NCI-H1694 (cell line): ENCODE data around the gene FBXO44.
A peak's percentile ranks its signal among the peaks of the same experiment; 100 is the strongest.

Source experiments
- DNase-seq: peaks from one replicate; lab custom pipeline; 2025; lab: John Stamatoyannopoulos, UW

FBXO44 gene

DNA sequence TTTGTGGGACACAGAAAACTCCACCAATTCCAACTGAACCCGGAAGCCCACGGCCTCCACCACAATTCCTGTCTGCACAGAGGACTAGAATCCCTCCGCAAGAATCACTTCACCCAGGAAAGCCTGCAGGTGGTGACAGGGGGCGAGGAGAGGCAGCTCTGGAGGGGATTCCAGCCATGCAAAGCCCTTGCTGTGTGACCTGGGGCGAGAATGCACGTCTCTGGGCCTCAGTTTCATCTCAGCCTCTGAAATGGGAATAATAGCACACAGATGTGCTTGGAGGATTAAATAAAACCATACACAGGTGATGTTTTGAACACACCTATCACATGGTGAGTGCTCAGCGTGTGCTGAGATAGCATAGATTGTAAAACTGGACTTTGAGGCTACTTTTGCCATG lies 14.6 kb upstream of the FBXO44 start:
- DNase-seq, result no peak

DNA sequence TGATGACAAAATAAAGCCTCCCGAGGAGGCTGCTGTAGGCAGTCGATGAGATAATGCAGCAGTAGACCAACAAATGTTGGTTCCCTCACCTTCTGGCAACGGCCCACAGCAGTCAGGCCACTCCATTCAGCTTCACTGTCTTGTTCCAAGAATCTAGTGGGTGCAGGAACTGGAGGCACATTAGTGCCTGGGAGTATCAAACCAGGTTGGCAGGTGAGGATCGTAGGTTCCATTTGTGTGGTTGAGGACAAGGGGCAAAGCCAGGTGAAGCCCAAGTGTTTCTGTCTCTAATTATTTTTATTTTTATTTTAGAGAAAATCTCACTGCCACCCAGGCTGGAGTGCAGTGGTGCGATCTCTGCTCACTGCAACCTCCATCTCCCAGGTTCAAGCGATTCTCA lies 13.7 kb upstream of the FBXO44 start:
- DNase-seq, result no peak

DNA sequence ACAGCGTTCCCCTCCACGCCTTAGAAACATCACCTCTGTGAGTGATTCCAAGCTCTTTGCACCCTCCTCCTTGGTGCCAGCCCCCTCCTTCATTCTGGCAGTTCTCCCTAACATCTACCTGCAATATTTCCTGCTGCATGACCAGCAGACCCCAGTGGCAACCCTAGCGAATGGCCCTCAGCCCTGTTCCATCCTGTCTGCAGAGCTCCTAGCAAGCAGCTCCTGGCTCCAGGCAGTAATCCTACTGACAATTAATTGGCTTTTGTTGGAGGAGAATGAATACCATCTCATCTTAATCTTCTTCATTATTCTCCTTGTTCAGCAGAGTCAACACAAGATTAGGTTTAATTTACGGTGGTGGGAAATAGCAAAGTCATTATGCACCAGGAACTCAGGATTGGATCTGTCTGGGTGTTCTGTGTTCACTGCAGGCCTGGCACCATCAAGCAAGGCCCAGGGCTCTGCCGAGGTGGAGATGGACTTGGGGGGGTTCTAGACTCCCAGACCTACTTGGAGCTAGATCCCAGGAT lies 12.8 kb upstream of the FBXO44 start:
- DNase-seq, result no peak

DNA sequence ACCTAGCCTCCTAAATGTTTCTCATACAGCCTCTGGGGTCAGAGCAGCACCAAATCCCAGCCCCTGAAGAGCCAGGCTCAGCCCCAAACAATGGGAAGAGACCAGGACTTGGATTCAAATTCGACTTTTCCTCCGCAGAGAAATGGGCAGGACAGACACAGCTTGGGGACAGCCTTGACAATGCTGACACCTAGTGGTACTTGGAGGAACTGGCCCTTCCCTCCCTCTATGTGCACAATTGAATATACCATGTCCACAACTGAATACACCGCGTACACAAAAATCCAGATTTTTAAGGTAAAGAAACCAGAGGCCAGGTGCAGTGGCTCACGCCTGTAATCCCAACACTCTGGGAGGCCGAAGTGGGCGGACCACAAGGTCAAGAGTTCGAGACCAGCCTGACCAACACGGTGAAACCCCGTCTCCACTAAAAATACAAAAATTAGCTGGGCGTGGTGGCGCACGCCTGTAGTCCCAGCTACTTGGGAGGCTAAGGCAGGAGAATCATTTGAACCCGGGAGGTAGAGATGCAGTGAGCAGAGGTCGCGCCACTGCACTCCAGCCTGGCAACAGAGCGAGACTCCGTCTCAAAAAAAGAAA lies 12.2 kb upstream of the FBXO44 start:
- peak; percentile 62 for DNase-seq

DNA sequence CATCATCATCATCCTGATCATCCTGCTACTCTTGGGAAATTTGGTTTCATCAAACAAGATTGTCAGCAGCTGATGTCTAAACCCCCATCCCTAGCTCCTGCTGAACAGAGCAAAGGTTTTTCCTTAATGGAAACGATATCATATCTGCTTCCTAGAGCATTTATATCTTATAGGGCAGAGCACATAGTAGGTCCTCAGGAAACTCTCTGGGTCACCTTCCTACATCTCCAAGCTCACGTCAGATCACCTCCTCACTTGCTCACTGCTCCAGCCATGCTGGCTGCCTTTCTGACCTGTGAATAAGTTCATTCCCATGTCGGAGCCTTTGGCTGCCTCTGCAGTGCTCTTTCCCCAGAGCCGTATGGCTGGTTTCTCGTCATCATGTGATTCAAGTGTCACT lies 10.9 kb upstream of the FBXO44 start:
- DNase-seq, result no peak

DNA sequence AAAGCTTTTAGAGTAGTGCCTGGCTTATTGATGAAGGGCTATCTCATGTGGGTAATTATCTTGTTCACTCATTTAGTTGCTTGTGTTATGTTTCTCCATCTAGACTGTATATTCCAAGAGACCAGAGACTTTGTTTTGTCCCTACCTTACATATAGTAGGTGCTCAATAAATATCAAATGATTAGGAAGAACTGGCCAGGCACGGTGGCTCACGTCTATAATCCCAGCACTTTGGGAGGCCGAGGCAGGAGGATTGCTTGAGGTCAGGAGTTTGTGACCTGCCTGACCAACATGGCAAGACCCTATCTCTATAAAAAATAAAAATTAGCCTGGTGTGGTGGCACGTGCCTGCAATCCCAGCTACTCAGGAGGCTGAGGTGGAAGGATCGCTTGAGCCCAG lies 9.4 kb upstream of the FBXO44 start:
- DNase-seq, result no peak

DNA sequence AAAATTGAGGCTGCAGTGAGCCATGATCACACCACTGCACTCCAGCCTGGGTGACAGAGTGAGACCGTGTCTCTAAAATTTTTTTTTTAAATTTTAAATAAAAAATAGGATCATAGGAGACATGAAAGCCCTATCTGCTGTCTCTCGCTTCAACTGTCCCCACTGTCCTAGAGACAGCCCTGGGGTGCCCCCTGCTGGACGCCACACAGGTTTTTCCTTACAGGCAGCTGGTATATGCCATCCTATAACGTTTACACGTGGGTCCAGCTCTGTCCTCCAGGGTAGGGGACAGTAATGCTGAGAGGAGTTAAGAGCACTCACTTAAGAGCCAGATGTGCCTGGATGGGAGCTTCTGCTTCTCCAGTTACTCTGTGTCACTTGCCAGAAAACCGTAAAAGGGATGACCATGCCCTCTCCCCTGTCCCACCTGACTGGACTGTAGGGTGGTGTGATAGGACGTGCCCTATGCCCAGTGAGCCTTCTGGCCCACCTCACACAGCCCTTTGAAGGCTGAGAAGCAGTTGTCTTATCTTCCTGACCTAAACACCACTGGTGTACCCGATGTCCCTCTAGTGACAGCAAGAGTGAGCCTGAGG lies 8.9 kb upstream of the FBXO44 start:
- peak; percentile 65 for DNase-seq

DNA sequence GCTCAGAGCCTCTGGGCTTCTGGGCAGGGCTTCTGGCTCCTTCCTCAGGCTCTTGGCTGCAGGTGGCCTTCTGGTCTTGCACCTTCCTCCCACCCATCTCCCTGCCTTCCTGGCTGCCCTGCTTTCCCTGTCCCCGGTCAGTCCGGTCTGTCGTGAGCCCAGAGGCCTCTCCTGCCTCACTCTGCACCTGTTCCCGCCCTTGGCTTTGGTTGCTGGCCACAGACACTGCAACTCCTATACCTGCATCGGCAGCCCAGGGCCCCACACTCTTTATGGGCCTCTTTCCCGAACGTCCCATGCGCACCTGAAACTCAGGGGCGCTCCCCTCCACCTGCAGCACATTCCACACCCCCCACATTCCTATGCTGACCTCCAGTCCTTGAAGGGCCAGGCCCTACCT lies 8.4 kb upstream of the FBXO44 start:
- DNase-seq, result no peak

DNA sequence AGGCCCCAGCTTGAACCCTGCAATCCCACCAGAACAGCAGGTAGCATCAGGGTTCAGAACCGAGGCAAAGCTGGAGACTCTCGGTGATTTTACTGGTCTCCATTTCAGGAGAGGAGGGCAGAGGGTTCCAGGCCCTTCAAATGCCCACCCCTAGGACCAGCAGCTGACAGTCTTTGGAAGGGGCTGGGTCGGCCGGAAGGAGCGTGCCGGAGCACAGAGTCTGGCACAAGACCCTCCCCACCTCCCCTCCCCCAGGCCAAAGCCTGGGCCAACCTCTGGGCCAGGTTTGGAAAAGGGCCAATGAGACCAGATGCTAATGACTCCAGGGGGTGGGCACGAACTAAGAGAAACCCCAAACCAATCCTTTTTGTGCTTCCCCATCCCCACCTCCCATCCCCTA lies 7.3 kb upstream of the FBXO44 start:
- DNase-seq, result no peak

DNA sequence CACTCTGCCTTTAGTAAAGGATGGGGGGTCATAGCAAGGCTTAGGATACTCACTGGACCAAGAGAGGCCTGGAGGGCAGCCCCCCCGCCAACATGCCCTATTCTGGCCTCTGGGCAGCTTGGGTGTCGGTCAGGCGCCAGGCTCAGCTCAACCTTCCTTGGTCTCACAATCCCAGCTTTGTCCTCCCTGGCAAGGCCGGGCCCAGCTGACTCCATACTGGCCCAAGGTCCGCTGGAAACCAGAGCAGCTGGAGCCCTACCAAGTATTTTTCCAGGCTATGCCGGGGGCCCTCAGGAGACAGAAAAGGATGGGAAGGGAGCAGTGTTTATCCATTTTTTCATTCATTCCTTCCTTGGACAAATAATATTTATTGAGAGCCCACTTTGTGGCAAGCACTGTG lies 6.6 kb upstream of the FBXO44 start:
- DNase-seq, result no peak

DNA sequence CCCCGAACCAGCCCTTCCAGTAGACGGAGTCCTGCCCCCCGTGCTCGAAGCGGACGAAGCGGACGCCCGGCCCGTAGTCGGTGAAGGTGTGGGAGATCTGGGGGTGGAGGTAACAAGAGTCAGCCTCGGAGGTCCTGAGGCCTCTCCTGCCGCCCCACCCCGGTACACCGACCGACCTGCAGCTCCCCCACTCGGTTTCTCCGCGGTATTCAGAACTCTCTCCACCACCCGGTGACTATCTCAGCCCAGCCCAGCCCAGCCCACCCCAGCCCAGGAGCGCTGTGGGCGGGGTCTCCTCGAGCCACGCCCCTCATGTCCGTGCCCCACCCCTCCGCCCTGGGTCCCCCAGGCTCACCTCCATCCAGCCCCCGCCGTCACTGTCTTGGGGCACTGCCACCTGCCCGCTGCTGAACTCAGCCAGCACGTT lies 5.9 kb upstream of the FBXO44 start:
- no peak for DNase-seq

DNA sequence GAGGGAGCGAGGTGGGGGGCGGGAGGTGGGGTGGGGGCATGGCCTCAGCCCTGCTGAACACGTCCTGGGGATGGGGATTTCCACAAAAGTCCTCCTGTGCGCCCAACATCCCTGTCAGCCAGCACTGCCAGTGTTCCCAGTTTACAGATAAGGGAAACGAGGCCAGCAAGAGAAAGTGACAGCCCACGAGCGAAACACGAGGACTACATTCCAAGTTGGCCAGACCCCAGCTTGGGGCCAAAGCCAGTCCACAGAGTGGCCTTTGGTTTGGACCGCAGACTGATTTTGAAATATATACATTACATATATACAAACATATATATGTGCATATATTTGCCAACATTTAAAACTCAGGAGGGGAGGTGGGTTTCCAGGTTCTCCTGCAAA lies 5.4 kb upstream of the FBXO44 start:
- no peak for DNase-seq

DNA sequence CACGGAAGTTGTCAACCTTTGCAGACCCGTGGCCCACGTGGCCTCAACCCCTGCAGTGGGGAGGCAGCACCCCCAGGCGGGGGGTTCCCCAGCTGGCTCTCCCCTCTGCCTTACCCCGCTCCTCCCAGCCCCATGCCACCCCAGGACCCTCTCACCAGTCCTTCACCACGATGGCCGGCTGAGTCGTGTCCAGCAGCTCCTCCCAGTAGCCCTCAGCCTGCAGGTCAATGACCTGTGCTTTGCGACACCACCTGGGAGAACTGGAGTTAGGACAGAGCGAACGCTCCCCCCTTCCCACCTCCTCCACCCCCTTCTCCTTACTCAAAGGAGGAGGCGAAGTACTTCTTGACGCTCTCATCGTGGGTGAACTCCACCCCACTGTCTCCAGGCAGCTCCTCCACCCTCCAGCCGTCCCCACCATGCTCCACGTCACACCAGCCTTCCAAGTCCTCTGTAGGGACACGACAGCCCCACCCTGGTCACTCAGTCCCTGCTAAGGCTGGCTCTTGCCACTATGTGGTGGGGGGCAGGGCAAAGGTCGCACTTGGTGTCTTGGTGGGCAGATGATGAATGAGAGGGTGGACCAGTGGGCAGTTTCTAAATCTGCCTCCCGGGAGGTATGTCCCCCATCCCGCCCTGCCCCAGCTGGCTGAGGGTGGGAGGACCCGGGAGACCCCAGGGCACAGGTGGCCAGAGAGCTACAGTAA lies 4.9 kb upstream of the FBXO44 start:
- DNase-seq, result no peak

DNA sequence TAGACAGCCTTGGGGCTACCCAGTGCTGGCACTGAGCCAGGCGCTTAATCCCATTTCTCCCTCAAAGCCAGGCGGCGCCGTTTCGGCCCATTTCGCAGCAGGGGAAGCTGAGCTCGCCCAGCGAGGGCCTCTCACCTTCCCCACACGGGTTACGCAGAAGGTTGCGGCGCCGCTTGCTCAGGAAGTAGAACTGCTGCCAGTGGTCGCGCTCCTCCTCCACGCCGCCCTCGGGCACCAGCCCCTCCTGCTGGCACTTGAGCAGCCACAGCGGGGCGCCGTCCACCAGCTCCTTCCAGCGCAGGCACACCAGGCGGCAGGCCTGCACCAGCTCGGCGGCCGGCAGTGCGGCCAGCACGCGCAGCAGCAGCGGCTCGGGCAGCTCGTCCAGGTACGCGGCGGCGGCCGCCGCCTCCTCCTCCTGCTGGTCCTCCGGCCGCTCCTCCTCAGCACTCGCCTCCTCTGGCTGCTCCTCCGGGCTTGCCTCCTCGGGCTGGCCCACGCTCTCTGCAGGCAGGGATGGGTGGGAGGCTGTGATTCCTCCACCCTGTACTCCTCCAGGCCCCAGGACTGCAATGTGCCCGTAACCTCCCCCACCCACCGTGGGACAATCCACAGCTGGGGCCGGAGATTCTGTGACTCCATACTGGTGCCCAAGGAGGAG lies 4.2 kb upstream of the FBXO44 start:
- DNase-seq, result no peak

DNA sequence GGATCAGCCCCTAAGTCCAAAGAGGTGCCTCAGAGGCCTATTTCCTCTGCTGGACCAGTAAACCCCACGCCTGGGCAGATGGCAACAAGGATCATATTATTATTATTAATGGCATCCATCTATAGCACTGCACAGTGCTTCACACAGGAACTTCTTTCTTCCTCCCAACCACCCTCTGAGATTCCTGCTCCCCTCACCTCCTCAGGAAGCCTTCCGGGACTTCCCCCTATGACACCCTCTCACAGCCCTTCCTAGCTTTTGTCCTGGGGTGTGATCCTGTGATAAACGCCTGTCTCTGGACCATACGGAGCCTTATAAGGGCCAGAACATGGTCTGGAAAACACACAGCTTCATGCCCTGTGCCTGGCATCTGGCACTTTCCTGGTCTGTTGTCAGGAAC lies 3.7 kb upstream of the FBXO44 start:
- no peak for DNase-seq

DNA sequence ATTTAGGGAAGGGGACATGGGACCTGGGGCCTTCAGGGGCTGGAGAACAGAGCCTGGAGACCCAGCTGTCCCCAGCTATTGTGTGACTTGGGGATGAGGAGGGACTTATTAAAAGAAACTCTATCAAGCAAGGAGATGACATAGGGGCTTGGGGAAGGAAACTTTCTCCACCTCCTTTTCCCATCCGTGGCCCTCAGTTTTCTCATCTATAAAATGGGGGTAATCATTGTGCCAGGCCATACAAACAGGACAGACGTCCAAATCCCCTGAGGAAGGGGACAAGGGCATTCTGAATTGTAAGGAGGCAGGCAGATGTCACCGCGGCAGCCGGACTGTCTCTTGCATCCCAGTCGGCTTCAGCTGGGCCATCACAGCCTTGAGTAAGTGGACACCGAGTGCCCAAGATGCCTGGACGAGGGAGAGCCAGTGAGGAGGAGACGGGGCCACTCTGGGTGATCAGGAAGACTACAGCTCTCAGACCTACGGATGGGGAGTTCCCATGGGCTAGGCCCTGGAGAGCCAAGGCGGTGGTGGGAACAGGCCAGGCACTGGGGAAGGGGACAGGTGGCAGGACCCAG lies 2.4 kb upstream of the FBXO44 start:
- no peak for DNase-seq

DNA sequence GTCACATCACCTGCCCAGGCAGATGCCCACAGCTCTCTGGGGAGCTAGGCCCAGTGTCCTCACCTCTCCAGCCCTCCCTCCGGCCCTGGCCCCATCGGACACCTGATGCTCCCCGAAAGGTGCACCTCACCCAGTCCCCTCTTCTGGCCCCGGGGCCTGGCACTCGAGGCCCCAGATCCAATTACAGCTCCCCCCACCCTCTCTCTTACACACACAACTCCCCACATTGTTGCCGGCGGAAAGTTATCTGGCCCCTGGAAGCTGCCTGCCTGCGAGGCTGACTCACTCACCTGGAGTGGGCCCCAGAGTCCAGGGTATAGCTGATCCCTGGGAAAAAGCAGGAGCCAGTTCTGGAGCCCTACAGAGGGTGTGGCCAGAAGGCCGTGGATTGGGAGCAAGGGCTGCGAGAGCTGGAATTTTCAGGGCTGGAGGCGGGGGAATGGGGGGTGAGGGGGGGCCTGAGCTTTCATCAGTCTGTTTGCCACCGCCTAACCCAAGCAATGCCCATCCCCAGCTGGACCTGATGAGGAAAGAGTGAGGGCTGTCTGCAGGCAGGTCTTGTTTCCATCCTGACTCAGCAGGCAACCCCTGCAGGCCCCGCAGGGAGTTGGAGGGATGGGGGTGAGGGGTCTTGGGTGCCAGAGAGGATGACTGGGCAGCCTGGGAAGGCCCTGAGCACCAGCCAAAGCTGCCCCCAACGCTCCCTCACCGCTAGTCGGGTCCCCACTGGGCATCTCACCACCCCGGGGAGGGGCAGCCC lies 1.4 kb upstream of the FBXO44 start:
- no peak for DNase-seq

DNA sequence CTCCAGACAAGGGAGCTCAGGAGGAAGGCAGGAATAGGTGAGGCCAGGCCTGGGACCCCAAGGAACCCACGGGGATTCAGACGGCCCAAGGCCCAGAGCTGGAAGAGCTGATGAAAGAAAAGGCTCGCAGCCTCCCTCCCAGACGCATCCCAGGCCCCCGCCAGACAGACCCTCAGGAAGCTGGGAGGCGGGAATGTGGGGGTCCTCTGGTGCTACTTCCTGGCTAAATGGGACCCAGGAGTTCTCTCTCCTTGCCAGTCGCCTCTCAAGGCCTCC lies 878 bp upstream of the FBXO44 start:
- no peak for DNase-seq

DNA sequence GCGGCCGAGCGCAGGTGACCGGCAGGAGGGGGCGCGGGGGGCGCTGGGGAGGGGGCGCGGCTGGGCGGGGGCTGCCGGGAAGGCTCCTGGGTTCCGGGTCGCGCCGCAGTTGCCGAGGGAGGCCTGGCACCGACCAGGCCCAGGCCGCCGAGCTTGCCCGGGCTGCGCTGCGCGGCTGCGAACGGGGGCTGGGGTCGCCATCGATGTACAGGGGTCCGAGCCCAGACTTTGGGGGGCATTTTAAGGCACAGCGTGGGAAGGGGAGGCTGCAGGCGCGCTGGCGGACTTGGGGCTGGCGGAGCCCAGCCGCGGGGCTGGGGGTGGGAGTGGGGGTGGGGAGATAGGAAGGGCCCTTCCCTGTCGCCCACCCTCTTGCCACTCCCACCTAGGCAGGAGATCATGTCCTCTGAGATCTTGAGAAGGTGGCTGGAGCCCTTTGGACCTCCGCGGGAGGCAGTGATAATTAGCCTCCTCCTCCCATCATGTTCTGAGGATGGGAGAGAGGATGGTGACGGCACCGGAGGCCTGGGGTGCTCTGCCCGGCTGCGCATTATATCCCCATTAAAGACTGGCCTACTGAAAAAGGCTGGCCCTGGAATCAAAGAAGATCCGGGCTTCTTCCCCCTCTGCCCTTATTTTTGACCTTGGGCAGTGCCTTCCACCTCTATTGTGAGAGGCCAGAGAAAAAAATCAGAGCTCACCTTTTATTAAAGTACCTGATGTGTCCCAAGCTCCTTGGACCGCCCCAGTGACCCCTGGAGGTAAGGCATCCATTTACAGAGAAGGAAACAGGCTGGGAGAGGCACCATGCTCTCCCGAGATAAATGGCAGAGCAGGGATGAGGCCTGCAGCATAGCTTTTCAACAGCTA lies 497 bp downstream of the FBXO44 start:
- DNase-seq, result no peak

DNA sequence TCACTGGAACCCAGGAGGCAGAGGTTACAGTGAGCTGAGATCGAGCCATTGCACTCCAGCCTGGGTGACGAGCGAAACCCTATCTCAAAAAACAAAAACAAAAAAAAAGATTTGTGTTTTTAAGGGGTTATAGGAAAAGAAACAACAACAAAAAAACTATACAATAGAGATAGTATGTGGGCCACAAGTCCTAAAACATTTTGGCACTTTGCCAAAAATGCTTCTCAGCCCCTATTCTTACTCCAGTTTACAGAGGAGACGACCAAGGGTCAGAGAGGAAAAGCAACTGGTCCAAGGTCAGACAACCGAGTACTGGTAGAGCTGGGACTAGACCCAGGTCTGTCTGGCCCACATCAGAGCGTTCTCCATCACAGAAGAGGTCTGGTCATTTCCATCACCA lies 3.0 kb downstream of the FBXO44 start:
- DNase-seq, result no peak

DNA sequence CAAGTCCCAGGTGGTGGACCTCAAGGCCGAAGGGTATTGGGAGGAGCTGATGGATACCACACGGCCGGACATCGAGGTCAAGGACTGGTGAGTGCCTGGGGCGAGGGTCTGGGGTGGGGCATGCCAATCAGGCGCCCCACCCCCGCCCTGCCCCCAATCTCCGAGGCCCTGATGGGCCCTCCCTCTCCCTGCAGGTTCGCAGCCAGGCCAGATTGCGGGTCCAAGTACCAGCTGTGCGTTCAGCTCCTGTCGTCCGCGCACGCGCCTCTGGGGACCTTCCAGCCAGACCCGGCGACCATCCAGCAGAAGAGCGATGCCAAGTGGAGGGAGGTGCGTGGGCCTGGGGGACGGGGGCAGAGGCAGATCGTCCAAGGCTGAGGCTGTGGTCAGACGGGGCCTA lies 3.9 kb downstream of the FBXO44 start:
- no peak for DNase-seq
